22Rv1 (cell line): ENCODE measurements around the gene NLRC5.

Experiments used
- H3K27ac ChIP-seq: fragments of 450-650 bp; 2 replicates; pipeline ENCODE4 v1.5.1; 2017
- CTCF ChIP-seq: fragments of 450-650 bp; IDR thresholded peaks from 2 replicates; pipeline ENCODE4 v1.5.1; 2017; ENCODE audit warnings: mild to moderate bottlenecking
- ZFX ChIP-seq: fragments of 450-650 bp; IDR thresholded peaks from 2 replicates; pipeline ENCODE4 v1.6.1; 2017; ENCODE audit warnings: antibody characterized with exemption, borderline replicate concordance

NLRC5 gene

DNA sequence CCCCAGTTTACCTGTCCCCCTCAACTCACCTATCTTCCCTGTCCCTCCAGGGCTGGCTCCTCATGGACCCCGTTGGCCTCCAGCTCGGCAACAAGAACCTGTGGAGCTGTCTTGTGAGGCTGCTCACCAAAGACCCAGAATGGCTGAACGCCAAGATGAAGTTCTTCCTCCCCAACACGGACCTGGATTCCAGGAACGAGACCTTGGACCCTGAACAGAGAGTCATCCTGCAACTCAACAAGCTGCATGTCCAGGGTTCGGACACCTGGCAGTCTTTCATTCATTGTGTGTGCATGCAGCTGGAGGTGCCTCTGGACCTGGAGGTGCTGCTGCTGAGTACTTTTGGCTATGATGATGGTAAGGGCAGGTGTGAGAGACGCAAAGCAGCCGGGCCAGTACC, 31.3 kb downstream of the NLRC5 start:
- H3K27ac ChIP-seq: no peak overlapping the region
- no peak for TF ChIP-seq CTCF
- no peak for TF ChIP-seq ZFX

DNA sequence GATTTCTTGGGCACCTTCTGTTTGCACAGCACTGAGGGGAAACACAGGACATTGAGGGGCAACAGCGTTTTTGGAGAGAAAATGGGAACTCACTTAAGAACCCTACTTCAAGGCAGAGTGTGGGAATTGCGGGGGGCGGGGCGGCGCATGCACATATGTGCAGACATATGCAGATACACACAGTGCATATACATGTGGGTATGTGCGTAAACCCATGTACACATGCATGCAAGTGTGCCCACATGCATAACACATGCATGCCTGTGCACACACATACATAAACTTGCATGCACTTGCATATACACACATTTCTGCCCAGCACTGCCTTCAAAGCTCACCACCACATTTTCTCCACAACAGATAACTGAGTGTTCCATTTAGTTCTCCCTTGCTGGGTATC, 32.4 kb downstream of the NLRC5 start:
- H3K27ac ChIP-seq: no peak overlapping the region
- TF ChIP-seq ZFX: no peak
- TF ChIP-seq CTCF: no peak

GRCh38 chr16:57022445-57022844, 33.1 kb downstream of the NLRC5 start:
- TF ChIP-seq ZFX (no peak), CTCF (no peak)

DNA sequence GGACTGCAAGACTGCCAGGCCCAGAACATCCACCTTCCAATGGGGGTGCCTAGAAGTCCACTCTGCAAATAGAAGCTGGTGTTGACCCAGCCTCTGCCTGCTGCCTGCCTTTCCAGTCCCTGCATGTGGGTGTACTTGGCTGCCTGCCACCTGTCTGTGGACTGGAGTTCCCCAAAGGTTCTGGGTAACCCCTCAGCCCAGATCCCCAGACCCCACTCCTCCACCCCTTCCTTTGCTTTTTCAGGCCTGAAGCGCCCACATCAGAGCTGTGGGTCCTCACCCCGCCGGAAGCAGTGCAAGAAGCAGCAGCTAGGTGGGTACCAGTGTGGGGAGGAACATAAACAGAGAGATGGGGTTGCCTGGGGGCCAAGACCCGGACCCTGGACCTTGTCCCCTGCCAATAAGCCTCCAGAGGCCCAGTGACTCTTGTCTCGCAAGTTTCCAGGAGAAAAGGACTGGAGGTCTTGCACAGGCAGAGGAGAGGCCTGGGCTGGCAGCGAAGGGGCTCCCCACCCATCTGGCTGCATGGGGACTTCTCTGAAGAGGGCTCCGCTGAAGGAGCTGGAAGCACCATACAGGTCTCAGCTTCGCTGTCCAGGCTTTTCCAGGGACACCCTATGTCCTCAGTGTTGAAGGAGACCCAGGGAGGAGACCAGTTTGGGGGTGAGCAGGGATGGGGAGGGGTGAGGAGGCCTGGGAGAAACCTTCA, 34.3 kb downstream of the NLRC5 start:
- no peak overlapping the region for H3K27ac ChIP-seq
- TF ChIP-seq ZFX: no peak
- no peak for TF ChIP-seq CTCF

More at GRCh38 chr16:57022445-57022844, 33.1 kb downstream of the NLRC5 start:
- no peak overlapping the region for H3K27ac ChIP-seq

DNA sequence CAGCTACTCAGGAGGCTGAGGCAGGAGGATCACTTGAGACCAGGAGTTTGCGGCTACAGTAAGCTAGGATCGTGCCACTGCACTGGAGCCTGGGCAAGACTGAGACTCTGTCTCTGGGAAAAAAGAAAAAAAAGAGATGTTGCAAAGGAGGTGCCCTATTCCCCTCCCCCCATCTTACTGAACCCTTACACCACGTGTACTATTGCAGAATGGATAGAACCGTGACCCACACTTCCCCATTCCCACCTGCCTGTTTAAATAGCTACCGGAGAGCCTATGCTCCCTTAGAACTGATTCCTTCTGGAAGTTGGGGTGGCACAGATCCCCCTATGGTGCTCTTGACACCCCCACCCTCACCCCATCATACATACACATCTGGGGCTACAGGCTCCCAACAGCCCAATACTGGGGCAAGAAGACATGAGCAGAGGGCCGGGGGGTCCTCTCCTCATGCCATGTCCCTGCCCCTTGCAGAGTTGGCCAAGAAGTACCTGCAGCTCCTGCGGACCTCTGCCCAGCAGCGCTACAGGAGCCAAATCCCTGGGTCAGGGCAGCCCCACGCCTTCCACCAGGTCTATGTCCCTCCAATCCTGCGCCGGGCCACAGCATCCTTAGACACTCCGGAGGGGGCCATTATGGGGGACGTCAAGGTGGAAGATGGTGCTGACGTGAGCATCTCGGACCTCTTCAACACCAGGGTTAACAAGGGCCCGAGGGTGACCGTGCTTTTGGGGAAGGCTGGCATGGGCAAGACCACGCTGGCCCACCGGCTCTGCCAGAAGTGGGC, 35.7 kb downstream of the NLRC5 start:
- H3K27ac ChIP-seq: no peak overlapping the region
- no peak for TF ChIP-seq CTCF
- TF ChIP-seq ZFX: no peak

DNA sequence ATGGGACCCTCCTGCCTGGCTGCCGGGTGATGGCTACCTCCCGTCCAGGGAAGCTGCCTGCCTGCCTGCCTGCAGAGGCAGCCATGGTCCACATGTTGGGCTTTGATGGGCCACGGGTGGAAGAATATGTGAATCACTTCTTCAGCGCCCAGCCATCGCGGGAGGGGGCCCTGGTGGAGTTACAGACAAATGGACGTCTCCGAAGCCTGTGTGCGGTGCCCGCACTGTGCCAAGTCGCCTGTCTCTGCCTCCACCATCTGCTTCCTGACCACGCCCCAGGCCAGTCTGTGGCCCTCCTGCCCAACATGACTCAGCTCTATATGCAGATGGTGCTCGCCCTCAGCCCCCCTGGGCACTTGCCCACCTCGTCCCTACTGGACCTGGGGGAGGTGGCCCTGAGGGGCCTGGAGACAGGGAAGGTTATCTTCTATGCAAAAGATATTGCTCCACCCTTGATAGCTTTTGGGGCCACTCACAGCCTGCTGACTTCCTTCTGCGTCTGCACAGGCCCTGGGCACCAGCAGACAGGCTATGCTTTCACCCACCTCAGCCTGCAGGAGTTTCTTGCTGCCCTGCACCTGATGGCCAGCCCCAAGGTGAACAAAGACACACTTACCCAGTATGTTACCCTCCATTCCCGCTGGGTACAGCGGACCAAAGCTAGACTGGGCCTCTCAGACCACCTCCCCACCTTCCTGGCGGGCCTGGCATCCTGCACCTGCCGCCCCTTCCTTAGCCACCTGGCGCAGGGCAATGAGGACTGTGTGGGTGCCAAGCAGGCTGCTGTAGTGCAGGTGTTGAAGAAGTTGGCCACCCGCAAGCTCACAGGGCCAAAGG, 36.8 kb downstream of the NLRC5 start:
- TF ChIP-seq ZFX (no peak), CTCF (no peak)
- no peak overlapping the region for H3K27ac ChIP-seq
